GM12875 (cell line): ENCODE data around the gene ZBTB11.

Experiments used
- H3K4me3 ChIP-seq: one replicate; pipeline ENCODE4 v1.5.1; 2011; ENCODE audit warnings: low read depth, low read length, control low read depth
- TF ChIP-seq, protein P1 (sequence below): IDR thresholded peaks from 2 replicates; pipeline ENCODE4 v1.5.1; 2011; ENCODE audit warnings: low read depth, mild to moderate bottlenecking, control low read depth, inconsistent platforms, low read length, moderate library complexity, borderline replicate concordance; ENCODE audit not compliant: insufficient read depth

ZBTB11 gene, protein sequence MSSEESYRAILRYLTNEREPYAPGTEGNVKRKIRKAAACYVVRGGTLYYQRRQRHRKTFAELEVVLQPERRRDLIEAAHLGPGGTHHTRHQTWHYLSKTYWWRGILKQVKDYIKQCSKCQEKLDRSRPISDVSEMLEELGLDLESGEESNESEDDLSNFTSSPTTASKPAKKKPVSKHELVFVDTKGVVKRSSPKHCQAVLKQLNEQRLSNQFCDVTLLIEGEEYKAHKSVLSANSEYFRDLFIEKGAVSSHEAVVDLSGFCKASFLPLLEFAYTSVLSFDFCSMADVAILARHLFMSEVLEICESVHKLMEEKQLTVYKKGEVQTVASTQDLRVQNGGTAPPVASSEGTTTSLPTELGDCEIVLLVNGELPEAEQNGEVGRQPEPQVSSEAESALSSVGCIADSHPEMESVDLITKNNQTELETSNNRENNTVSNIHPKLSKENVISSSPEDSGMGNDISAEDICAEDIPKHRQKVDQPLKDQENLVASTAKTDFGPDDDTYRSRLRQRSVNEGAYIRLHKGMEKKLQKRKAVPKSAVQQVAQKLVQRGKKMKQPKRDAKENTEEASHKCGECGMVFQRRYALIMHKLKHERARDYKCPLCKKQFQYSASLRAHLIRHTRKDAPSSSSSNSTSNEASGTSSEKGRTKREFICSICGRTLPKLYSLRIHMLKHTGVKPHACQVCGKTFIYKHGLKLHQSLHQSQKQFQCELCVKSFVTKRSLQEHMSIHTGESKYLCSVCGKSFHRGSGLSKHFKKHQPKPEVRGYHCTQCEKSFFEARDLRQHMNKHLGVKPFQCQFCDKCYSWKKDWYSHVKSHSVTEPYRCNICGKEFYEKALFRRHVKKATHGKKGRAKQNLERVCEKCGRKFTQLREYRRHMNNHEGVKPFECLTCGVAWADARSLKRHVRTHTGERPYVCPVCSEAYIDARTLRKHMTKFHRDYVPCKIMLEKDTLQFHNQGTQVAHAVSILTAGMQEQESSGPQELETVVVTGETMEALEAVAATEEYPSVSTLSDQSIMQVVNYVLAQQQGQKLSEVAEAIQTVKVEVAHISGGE

DNA sequence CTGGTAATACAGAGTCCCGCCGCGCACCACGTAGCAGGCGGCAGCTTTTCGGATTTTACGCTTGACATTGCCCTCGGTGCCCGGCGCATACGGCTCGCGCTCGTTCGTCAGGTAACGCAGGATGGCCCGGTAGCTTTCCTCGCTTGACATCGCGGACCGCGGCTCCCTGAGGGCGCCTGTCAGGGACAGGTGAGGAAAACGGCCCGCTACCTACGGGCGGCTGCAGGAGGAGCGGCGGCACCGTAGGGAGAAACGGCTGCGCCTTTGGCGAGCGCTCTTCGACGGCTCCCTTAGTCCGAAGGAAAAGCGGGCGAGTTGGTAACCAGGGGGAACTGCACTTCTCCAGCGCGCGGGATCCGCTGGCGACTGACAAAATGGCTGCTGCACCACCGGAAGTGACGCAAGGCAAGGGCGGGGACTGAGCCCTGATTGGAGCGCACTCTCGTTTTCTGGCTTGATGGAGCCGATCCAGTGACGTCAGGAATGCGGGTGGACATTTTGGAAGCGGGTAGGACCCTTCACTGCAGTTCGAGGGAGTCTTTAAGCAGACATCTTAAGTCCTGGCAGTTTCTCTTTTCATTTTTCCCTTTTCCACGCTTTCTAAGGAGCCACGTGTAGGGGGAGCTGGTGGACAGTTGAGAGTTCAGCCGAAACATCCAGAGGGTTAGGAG lies at the start of gene ZBTB11:
Gene ZBTB11 (minus strand): TSS at position 368 of the 671 bp plus-strand sequence. CDS start 218 bp downstream, at position 150.
- peak within 1 kb of the TSS; percentile 87 for H3K4me3 ChIP-seq
- TF ChIP-seq, protein P1, sequence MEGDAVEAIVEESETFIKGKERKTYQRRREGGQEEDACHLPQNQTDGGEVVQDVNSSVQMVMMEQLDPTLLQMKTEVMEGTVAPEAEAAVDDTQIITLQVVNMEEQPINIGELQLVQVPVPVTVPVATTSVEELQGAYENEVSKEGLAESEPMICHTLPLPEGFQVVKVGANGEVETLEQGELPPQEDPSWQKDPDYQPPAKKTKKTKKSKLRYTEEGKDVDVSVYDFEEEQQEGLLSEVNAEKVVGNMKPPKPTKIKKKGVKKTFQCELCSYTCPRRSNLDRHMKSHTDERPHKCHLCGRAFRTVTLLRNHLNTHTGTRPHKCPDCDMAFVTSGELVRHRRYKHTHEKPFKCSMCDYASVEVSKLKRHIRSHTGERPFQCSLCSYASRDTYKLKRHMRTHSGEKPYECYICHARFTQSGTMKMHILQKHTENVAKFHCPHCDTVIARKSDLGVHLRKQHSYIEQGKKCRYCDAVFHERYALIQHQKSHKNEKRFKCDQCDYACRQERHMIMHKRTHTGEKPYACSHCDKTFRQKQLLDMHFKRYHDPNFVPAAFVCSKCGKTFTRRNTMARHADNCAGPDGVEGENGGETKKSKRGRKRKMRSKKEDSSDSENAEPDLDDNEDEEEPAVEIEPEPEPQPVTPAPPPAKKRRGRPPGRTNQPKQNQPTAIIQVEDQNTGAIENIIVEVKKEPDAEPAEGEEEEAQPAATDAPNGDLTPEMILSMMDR: 0 out of 2 replicates have a peak, but pooled peaks have one; percentile 9

DNA sequence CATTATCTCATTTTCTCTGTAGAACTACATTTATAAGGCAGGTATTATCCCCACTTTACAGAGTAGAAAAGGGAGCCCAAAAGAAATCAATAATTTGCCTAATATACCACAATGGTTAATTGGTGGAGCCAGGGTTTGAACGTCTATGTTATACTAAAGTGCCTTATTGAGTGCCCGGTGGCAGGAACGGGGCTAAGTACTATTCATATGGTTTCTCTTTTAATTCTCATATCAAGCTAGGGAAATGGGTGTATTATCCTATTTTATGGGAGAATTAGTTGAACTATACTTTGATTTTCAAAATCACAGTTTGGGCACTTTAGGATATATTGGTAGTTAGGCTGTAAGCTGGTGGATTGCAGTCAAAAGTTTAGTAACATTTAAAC lies 49.0 kb upstream of the ZBTB11 start:
- H3K4me3 ChIP-seq: peak overlapping the region; percentile 83
- TF ChIP-seq, protein P1: no peak

DNA sequence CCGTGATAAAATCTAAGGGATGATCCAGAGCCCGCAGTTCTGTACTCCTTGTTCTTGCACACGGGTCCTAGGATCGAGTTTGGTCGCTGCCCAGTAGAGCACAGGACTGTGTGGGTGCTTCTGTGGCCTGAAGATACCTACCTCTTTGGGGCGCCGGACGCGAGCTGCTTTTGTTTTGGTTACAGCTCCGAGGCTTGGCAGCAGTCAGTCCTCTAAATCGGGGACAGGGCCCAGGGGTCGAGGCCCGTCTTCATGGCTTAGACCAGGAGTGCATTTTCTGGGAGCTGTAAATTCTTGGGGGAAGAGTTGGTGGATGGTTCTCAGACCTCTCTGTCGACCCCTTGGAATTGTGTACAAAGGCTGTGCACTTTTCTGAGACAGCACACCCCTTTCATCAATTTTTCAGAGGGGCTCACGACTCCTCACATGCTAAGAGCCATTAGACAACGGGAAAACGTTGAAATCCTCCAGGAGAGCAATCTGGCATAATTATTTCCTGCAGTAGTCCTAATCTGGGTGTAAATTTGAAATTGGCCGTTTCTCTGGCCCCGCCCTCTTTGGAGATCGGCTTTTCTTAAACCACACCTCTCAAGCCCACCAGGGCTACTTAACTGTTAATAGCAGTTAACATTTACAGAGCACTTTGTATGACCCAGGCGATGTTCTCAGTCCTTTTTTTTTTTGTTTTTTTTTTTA lies 48.4 kb upstream of the ZBTB11 start:
- TF ChIP-seq, protein P1: no peak
- peak overlapping the region; percentile 83 for H3K4me3 ChIP-seq

DNA sequence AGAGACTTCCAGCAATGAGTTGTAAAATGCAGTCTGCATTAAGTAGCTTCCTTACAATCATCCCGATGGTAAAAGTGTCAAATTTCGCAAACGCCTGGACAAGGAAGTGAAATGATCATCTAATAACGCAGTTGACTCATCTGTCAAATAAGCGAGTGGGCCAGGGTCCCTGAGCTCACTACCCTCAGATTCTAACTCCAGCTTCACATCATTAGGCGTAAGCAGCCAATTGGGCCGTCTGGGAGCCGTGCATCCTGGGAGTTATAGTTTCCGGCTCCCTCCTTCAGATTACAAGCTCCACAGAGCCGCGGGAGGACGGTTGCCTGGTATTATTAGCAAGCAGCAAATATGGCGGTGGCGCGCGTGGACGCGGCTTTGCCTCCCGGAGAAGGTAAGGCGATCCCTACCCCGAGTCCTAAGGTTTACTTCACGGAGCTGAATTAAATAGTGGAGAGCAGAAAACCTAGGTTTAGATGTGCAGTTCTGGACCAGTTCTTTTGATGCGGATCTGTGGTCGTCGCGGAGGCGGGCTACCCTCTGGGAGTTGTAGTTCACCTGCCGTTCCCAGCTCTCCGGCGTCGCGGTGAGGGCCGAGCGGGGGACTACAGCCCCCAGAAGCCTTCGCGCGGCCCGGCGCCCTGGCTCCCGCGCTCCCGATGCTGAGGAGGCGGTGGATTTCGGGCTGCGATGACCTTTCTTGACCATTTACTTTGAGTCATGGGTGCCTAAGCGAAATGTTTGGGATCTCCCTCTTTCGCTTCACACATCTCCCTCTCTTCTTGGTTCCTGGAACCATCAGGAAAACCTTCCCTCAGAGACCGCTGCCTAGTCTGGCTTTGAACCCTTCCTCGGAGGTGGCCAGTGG lies 47.6 kb upstream of the ZBTB11 start, which contains the start of gene CEP97:
Gene CEP97 (plus strand): TSS at position 286 of the 865 bp plus-strand sequence. CDS start 63 bp downstream, at position 349.
- peak within 1 kb of the TSS; percentile 83 for H3K4me3 ChIP-seq
- TF ChIP-seq, protein P1: no peak

DNA sequence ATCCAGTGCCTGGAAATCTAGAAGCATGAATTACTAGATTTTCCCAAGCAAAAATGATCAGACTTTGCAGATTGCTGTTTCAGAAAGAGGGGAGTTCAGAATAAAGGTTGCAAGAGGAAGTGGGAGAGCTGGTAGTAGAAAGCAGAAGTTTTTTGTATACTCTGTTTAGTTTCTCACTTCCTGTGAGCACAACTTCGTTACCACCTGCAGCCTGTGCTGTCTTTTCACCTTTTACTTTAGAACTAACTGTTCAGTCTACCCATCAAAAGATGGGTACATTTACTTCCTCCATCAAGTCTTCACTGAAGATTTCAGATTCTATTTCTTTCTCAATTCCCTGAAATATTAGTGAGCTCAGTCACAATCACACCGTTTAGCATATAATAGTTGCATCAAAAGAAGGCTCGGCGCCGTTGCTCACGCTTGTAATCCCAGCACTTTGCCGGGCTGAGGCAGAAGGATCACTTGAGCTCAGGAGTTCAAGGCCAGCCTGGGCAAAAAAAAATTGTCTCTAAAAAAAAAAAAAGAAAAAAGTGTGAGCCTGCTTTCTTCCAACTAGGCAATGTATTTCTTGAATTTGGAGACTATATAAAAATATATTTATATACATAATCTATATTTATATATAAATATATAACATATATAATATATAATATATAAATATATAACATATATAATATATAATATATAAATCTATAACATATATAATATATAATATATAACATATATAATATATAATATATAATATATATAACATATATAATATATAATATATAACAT lies 45.7 kb upstream of the ZBTB11 start:
- H3K4me3 ChIP-seq: no peak overlapping the region

More for the DNA sequence above, 45.7 kb upstream of the ZBTB11 start:
- TF ChIP-seq, protein P1: no peak
